ENCODE data around the gene USH1G.

GRCh38 chr17:74936470-74936799 lies 13.4 kb upstream of the USH1G start:
- TF ChIP-seq, protein P1, sequence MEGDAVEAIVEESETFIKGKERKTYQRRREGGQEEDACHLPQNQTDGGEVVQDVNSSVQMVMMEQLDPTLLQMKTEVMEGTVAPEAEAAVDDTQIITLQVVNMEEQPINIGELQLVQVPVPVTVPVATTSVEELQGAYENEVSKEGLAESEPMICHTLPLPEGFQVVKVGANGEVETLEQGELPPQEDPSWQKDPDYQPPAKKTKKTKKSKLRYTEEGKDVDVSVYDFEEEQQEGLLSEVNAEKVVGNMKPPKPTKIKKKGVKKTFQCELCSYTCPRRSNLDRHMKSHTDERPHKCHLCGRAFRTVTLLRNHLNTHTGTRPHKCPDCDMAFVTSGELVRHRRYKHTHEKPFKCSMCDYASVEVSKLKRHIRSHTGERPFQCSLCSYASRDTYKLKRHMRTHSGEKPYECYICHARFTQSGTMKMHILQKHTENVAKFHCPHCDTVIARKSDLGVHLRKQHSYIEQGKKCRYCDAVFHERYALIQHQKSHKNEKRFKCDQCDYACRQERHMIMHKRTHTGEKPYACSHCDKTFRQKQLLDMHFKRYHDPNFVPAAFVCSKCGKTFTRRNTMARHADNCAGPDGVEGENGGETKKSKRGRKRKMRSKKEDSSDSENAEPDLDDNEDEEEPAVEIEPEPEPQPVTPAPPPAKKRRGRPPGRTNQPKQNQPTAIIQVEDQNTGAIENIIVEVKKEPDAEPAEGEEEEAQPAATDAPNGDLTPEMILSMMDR (IDR thresholded peaks at IDR 0.05) = no peak
- TF ChIP-seq POLR2A (IDR thresholded peaks at IDR 0.05) = no peak
